GM23338 (cell line): ENCODE data around the gene PSMC3. TPM values are rescaled to one million over a fixed set of nuclear protein-coding genes. Genes with fewer than 3 reads are reported as not detected.

Experiments used
- ATAC-seq: fragments of 200-7000 bp; cut with Tn5 transposase; 3 replicates; pipeline ENCODE4 v1.9.1; 2020
- DNase-seq: peaks from one replicate; pipeline ENCODE4 v3.0.0-alpha.2; 2015; ENCODE audit warnings: low spot score
- H2AFZ ChIP-seq: fragments of 200-600 bp; sonication (generic); 2 replicates; pipeline ENCODE4 v1.8.0; 2016; ENCODE audit warnings: antibody characterized with exemption, mild to moderate bottlenecking, moderate library complexity
- H3F3A ChIP-seq: fragments of 200-600 bp; sonication (generic); replicated peaks from 2 replicates; pipeline ENCODE4 v1.8.0; 2017; ENCODE audit warnings: antibody characterized with exemption, mixed run types, low read depth
- H3K27ac ChIP-seq: fragments of 200-600 bp; sonication (generic); 2 replicates; pipeline ENCODE4 v1.6.1; 2016; ENCODE audit warnings: low read depth
- H3K27me3 ChIP-seq: fragments of 200-600 bp; sonication (generic); 2 replicates; pipeline ENCODE4 v1.8.0; 2016; ENCODE audit warnings: mild to moderate bottlenecking, mixed run types, moderate library complexity; ENCODE audit not compliant: insufficient read depth
- H3K36me3 ChIP-seq: fragments of 200-600 bp; sonication (generic); 2 replicates; pipeline ENCODE4 v1.8.0; 2016; ENCODE audit warnings: mild to moderate bottlenecking; ENCODE audit not compliant: insufficient read depth
- H3K4me1 ChIP-seq: fragments of 200-600 bp; sonication (generic); 2 replicates; pipeline ENCODE4 v1.8.0; 2016; ENCODE audit warnings: mild to moderate bottlenecking, moderate library complexity; ENCODE audit not compliant: insufficient read depth
- H3K4me2 ChIP-seq: fragments of 200-600 bp; sonication (generic); 2 replicates; pipeline ENCODE4 v1.7.1; 2017; ENCODE audit warnings: mixed run types
- H3K4me3 ChIP-seq: fragments of 200-600 bp; sonication (generic); 2 replicates; pipeline ENCODE4 v1.6.1; 2016; ENCODE audit warnings: mixed run types
- H3K79me2 ChIP-seq: fragments of 200-600 bp; sonication (generic); replicated peaks from 2 replicates; pipeline ENCODE4 v1.8.0; 2017; ENCODE audit warnings: mild to moderate bottlenecking; ENCODE audit not compliant: insufficient read depth
- H3K9me2 ChIP-seq: fragments of 200-600 bp; sonication (generic); 2 replicates; pipeline ENCODE4 v1.8.0; 2017; ENCODE audit not compliant: insufficient read depth
- H4K20me1 ChIP-seq: fragments of 200-600 bp; sonication (generic); replicated peaks from 2 replicates; pipeline ENCODE4 v1.8.0; 2017; ENCODE audit warnings: mild to moderate bottlenecking; ENCODE audit not compliant: insufficient read depth
- H3K27ac Mint-ChIP-seq: 2 replicates; pipeline ENCODE4 v1.8.0; 2020; ENCODE audit warnings: inconsistent platforms, mild to moderate bottlenecking, moderate library complexity, mixed read lengths
- H3K27me3 Mint-ChIP-seq: 3 replicates; pipeline ENCODE4 v1.8.0; 2022; ENCODE audit warnings: low read depth, mild to moderate bottlenecking, moderate library complexity, mixed read lengths, inconsistent platforms; ENCODE audit not compliant: insufficient read depth, poor library complexity
- H3K36me3 Mint-ChIP-seq: 3 replicates; pipeline ENCODE4 v1.8.0; 2021; ENCODE audit warnings: low read depth, mild to moderate bottlenecking, inconsistent platforms, moderate library complexity, mixed read lengths
- H3K4me1 Mint-ChIP-seq: 3 replicates; pipeline ENCODE4 v1.8.0; 2020; ENCODE audit warnings: mild to moderate bottlenecking, inconsistent platforms, mixed read lengths
- H3K4me3 Mint-ChIP-seq: 3 replicates; pipeline ENCODE4 v1.8.0; 2021; ENCODE audit warnings: moderate library complexity, mild to moderate bottlenecking, inconsistent platforms, mixed read lengths
- H3K9me3 Mint-ChIP-seq: 3 replicates; pipeline ENCODE4 v1.8.0; 2020; ENCODE audit warnings: moderate library complexity, mild to moderate bottlenecking, inconsistent platforms, mixed read lengths
- CREB1 ChIP-seq: fragments of 250-450 bp; sonication (Bioruptor Pico); IDR thresholded peaks from 2 replicates; pipeline ENCODE4 v1.5.0; 2020; ENCODE audit warnings: low read depth, mild to moderate bottlenecking, moderate library complexity
- CTCF ChIP-seq, 2 experiments: fragments of 200-600 bp in 1 of 2; sonication (generic) in 1 of 2; conservative IDR thresholded peaks; 2 replicates each; pipeline versions ENCODE4 v1.5.1 to v1.6.1; 2016 to 2017; ENCODE audit warnings: antibody characterized with exemption in 2 of 2, low read depth in 2 of 2, mild to moderate bottlenecking in 2 of 2, moderate library complexity in 1 of 2
- ETS1 ChIP-seq: IDR thresholded peaks from 2 replicates; pipeline ENCODE4 v1.6.1; 2016; ENCODE audit warnings: antibody characterized with exemption
- EZH2 ChIP-seq: fragments of 200-600 bp; sonication (generic); IDR thresholded peaks from one replicate; pipeline ENCODE4 v1.8.0; 2017; ENCODE audit warnings: antibody characterized with exemption, mild to moderate bottlenecking, low read depth; ENCODE audit not compliant: unreplicated experiment
- EZH2phosphoT487 ChIP-seq: fragments of 200-600 bp; sonication (generic); IDR thresholded peaks from one replicate; pipeline ENCODE4 v1.8.1; 2018; ENCODE audit warnings: antibody characterized with exemption; ENCODE audit not compliant: unreplicated experiment
- JUNB ChIP-seq: IDR thresholded peaks from one replicate; pipeline ENCODE4 v1.6.1; 2016; ENCODE audit warnings: antibody characterized with exemption; ENCODE audit not compliant: unreplicated experiment
- NANOG ChIP-seq: IDR thresholded peaks from 2 replicates; pipeline ENCODE4 v1.6.1; 2016; ENCODE audit warnings: antibody characterized with exemption, borderline replicate concordance
- POLR2AphosphoS5 ChIP-seq: IDR thresholded peaks from 2 replicates; pipeline ENCODE4 v1.6.1; 2016; ENCODE audit warnings: antibody characterized with exemption, low read depth
- REST ChIP-seq: IDR thresholded peaks from one replicate; pipeline ENCODE4 v1.6.1; 2018; ENCODE audit warnings: antibody characterized with exemption; ENCODE audit not compliant: unreplicated experiment
- STAT1 ChIP-seq: IDR thresholded peaks from one replicate; pipeline ENCODE4 v1.6.1; 2016; ENCODE audit warnings: antibody characterized with exemption; ENCODE audit not compliant: unreplicated experiment
- ZNF114 ChIP-seq: fragments of 250-450 bp; sonication (Bioruptor Pico); IDR thresholded peaks from 2 replicates; pipeline ENCODE4 v1.5.0; 2020; ENCODE audit warnings: mild to moderate bottlenecking, moderate library complexity
- ZNF331 ChIP-seq: fragments of 250-450 bp; sonication (Bioruptor Pico); IDR thresholded peaks from 2 replicates; pipeline ENCODE4 v1.5.0; 2020; ENCODE audit warnings: low read depth, mild to moderate bottlenecking, moderate library complexity
- ZNF462 ChIP-seq: fragments of 250-450 bp; sonication (Bioruptor Pico); IDR thresholded peaks from 2 replicates; pipeline ENCODE4 v1.5.0; 2020; ENCODE audit warnings: mild to moderate bottlenecking, moderate library complexity
- polyA plus RNA-seq: library from polyadenylated mRNA; unstranded; fragments of >200 nt; fragmentation: Nextera tagmentation; extraction: Ambion mirVana; gene quantifications from 2 replicates; pipeline ENCODE4 v1.2.1, GENCODE V29; 2016
- total RNA-seq: library from RNA; depleted of rRNA; stranded (reverse); fragments of >200 nt; shearing (Covaris generic); gene quantifications from 2 replicates; pipeline ENCODE4 v1.2.3, GENCODE V29; 2014

Gene PSMC3
- total and polyA plus RNA-seq, 2 experiments from 2014 or later = 147 to 190 TPM

GRCh38 chr11:47375546-47376085 lies 50.6 kb downstream of the PSMC3 start:
- H3K27ac ChIP-seq = no peak overlapping the region
- no peaks in the 10 kb centered on the region for H3K27me3 ChIP-seq
- H3K4me3 Mint-ChIP-seq = no peak overlapping the region
- H3F3A ChIP-seq = no peaks in the 10 kb centered on the region
- H3K4me1 ChIP-seq = no peaks in the 10 kb centered on the region; the same call in 1 of the 2 replicates
- TF ChIP-seq POLR2AphosphoS5 (no peak), ZNF114 (no peak), JUNB (no peak), STAT1 (no peak), EZH2phosphoT487 (no peak), ETS1 (no peak), EZH2 (no peak), NANOG (no peak), CTCF (conservative IDR thresholded peaks at IDR 0.05; ENCODE audit: low read depth in 2 of 2) (no peak), ZNF462 (CRISPR knock-in tag) (no peak), ZNF331 (CRISPR knock-in tag) (no peak), REST (no peak), CREB1 (CRISPR knock-in tag) (no peak)
- H2AFZ ChIP-seq = no peak overlapping the region
- no peaks in the 10 kb centered on the region; the same call in 2 of the 3 replicates for H3K9me3 Mint-ChIP-seq
- H3K4me3 ChIP-seq = no peak overlapping the region
- H3K4me2 ChIP-seq = no peak overlapping the region
- peaks cover 2% of the 10 kb centered on the region for H3K27me3 Mint-ChIP-seq
- H3K36me3 ChIP-seq = no peaks in the 10 kb centered on the region
- no peaks in the 10 kb centered on the region for H3K79me2 ChIP-seq
- H3K36me3 Mint-ChIP-seq = no peaks in the 10 kb centered on the region
- no peak for DNase-seq
- peaks cover 3% of the 10 kb centered on the region; the same call in 2 of the 3 replicates for H3K4me1 Mint-ChIP-seq
- H3K9me2 ChIP-seq = 0 out of 2 replicates have a peak, but pooled peaks cover 2% of the 10 kb centered on the region
- no peak for ATAC-seq
- H3K27ac Mint-ChIP-seq = no peak overlapping the region; the same call in 1 of the 2 replicates
- no peaks in the 10 kb centered on the region for H4K20me1 ChIP-seq
